Amygdala (tissue), 56 donors: Measurements from ENCODE around the gene DGAT2.
"Not testable (repeated sequence)": the region's sequence is repeated elsewhere in the genome, so short reads cannot be mapped to it uniquely, and the experiment has no call there.

Experiments used
- DNase-seq, 56 donors: peaks; one replicate each; lab custom pipeline; 2025; lab: John Stamatoyannopoulos, UW

Gene DGAT2, protein sequence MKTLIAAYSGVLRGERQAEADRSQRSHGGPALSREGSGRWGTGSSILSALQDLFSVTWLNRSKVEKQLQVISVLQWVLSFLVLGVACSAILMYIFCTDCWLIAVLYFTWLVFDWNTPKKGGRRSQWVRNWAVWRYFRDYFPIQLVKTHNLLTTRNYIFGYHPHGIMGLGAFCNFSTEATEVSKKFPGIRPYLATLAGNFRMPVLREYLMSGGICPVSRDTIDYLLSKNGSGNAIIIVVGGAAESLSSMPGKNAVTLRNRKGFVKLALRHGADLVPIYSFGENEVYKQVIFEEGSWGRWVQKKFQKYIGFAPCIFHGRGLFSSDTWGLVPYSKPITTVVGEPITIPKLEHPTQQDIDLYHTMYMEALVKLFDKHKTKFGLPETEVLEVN

GRCh38 chr11:75768112-75768908 is at the start of gene DGAT2:
TSS of gene DGAT2 (plus strand) at chr11:75768778. CDS start at chr11:75768992, 214 bp downstream.
- DNase-seq: peak in 35 of 56 donors; percentile 5 to 75 (median 44)

DNA sequence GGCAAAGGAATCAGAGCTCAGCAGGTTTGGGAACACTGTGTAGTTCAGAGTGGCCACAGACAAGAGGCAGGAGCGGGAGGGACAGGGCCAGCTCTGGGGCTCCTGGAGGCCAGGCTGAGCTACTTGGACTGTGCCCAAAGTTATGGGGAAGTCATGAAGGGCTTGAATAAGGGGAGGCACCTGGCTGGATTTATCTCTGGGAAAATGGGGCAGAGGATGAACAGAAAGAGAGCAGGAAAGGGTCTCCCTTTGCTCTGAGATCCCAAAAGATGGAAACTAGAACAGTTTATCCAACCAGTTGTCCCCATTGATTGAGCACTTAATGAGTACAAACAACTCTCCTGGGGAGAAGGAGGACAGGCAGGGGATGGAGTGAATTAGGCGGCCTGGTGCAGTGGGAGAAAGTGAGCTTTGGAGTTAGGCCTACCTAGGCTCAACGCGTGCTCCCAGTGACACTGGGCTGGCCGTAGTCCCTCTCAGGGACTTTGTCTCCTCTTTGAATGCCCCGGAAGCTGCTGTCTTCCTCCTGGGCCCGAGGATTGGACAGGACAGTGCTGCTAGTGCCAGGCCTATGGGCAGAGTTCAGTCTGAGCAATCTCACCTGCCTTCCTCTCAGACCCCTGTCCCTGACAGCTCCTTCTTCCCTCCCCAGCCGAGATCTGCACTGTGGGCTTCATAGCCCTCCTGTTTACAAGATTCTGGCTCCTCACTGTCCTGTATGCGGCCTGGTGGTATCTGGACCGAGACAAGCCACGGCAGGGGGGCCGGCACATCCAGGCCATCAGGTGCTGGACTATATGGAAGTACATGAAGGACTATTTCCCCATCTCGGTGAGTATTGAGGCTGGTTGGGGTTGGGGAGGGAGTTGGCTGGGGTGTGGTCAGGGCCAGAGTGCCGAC is 49.0 kb upstream of the DGAT2 start:
- DNase-seq: no peak

- no peak for DNase-seq
These were observed 47.9 kb upstream of the DGAT2 start for GRCh38 chr11:75720639-75721038.

GRCh38 chr11:75721852-75722668 is 46.5 kb upstream of the DGAT2 start:
- no peak for DNase-seq

DNA sequence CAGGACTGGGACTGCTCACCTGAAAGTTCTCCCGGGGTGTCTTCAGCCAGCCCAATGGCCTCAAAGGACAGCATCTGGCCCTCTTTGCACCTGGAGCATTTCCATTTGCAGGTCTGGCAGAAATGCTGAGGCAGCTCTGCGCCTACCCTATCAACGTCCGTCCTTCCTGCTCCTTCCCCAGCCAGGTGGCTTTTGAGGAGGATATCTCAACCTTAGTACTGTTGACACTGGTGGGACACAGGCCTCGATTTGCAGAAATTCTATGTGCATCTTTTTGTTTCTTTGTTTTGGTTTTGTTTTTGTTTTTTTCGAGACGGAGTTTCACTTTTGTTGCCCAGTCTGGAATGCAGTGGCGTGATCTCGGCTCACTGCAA is 45.9 kb upstream of the DGAT2 start:
- DNase-seq: no peak

GRCh38 chr11:75725547-75726320 is 42.8 kb upstream of the DGAT2 start:
- no peak for DNase-seq

DNA sequence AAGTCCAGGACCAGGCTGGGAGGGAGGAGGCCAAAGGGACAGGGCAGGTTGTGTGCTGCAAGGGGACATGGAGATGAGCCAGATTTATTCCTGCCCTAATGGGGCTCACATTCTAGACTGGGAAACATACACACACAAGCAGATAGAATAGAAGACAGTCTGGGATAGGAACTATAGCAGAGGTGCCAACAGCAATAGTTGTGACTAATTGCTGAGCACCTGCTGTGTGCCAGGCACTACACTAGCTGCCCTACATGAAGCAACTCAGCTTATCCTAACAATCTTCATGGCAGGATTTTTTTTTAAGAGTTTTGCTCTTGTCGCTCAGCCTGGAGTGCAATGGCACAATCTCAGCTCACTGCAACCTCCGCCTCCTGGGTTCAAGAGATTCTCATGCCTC is 39.6 kb upstream of the DGAT2 start:
- no peak for DNase-seq

- no peak for DNase-seq
These were observed 37.5 kb upstream of the DGAT2 start for GRCh38 chr11:75731095-75731494.

GRCh38 chr11:75733071-75733430 is 35.5 kb upstream of the DGAT2 start:
- DNase-seq: no peak

GRCh38 chr11:75733431-75734107 is 35.0 kb upstream of the DGAT2 start:
- DNase-seq: peak in 8 of 56 donors; percentile 6 to 47 (median 16)

GRCh38 chr11:75734491-75735180 is 33.9 kb upstream of the DGAT2 start:
- no peak for DNase-seq

DNA sequence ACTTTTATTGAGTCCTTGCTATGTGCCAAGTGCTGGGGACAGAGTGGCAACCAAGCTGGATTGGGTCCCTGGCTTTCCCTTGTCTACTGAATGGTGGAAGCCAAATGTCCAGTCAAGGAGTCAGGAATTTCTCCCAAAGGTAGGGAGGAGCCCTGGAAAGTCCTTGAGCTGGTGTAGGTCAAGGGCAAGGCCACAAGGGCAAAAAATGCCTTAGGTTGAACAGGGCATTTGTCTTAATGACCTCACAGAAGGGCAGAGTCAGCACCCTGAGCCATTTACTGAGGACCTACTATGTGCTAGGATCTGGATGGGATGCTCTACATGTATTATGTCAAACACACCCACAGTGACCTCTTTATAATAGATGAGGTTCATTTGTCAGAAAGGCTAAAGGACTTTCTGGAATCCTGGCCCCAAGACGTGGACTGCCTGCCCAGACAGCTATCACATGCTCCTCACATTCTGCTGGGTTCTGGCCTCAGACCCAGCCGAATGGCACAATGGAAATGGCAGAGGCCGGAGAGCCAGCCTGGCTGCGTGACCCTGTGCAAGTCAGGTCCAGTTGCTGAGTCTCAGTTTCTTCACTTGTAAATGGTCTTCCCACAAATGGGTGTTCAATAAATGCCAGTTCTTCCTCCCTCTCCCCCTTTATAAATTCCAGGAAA is 33.3 kb upstream of the DGAT2 start:
- DNase-seq: peak in 1 of 56 donors; percentile 25

DNA sequence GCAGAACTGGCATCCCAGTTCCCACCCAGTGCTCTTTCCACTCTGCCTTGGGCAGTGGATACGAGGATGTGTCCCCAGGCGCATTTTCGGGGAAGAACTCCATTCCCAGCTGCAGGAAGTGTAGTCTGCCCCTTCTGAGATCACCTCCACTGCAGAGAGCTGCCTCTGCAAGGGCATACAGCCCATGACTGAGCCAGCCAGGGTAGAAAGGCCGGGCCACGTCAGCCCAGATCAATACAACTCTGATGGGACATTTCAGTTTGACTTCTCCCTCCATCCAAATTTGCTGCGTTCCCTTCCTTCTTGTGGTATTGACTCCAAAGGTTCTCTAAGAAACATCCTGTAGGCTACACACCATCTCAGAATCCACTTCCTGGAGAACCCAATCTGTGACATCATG is 31.3 kb upstream of the DGAT2 start:
- no peak for DNase-seq

DNA sequence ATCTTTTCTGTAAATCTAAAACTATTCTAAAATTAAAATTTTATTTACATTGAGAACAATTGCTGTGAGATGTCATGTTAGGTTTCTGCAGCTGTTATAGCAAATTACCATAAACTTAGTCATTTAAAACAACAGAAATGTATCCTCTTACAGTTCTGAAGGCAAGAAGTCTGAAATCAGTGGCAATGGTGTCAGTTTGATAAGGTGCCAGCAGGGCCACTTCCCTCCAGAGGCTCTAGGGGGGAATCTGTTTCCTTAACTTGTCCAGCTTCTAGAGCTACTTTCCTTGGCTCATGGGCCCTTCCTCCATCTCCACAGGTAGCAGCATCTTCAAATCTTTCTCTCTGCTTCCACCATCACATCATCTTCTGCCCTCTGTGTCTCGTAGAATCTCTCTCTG is 27.9 kb upstream of the DGAT2 start:
- DNase-seq: no peak

DNA sequence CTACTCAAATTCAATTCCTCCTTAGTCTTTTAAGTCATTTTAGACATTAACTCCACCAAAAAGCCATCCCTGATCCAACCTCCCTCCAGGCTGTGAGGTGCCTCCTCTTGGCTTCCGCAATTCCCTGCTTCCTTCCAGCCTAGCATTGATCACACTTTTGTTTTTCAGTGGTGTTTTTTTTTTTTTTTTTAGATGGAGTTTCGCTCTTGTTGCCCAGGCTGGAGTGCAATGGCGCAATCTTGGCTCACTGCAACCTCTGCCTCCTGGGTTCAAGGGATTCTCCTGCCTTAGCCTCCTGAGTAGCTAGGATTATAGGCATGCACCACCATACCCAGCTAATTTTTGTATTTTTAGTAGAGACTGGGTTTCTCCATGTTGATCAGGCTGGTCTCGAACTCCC is 25.4 kb upstream of the DGAT2 start:
- not testable (repeated sequence) for DNase-seq

- DNase-seq: no peak
These were observed 24.6 kb upstream of the DGAT2 start for GRCh38 chr11:75743711-75744563.
